ENCODE data around the gene MROH7. TPM values are rescaled to one million over a fixed set of nuclear protein-coding genes. Genes with fewer than 3 reads are reported as not detected.

Gene MROH7
- total and polyA plus RNA-seq, 4 donors = 0.07 to 2.8 (median 0.58) TPM

DNA sequence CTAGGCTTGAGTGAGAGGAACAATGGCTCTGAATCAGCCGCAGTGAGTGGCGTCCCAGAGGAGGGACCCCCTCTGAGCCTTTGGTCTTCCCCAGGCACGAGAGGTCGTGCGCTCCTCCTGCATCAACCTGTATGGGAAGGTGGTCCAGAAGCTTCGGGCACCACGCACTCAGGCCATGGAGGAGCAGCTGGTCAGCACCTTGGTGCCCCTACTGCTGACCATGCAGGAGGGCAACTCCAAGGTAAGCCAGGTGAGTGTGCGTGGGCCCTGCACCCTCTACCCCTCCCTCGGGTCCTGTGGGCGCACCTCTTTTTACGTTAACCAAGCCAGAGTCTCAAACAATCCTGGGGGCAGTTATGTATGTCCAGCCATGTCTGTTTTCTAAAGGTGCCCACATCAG is 60.4 kb downstream of the MROH7 start:
- no peak overlapping the region for H3K4me3 ChIP-seq (ENCODE audit: low read depth in 1 of 3, low read length in 3 of 3)
- H3K4me1 ChIP-seq (ENCODE audit: control insufficient read depth in 4 of 4, insufficient read depth in 4 of 4, low read length in 3 of 4) = no peaks in the 10 kb centered on the region
- 95% methylated on average over 11 of the region's 11 CpGs for WGBS
- H3K9ac ChIP-seq (ENCODE audit: low read depth in 1 of 2, low read length in 2 of 2) = no peak overlapping the region
- no peak for DNase-seq (ENCODE audit: low spot score)
- H3K36me3 ChIP-seq (ENCODE audit: control insufficient read depth in 4 of 4, insufficient read depth in 3 of 4, low read depth in 1 of 4, low read length in 3 of 4) = peaks cover 0 to 27% (median 11%) of the 10 kb centered on the region in 4 donors
- H3K9me3 ChIP-seq (ENCODE audit: control insufficient read depth in 4 of 4, low read length in 3 of 4) = no peaks in the 10 kb centered on the region
- no peak overlapping the region for H3K27ac ChIP-seq (ENCODE audit: low read depth in 1 of 2, low read length in 2 of 2)
- H3K27me3 ChIP-seq (ENCODE audit: control insufficient read depth in 4 of 4, insufficient read depth in 4 of 4, low read length in 3 of 4) = no peaks in the 10 kb centered on the region
- TF ChIP-seq, protein P1, sequence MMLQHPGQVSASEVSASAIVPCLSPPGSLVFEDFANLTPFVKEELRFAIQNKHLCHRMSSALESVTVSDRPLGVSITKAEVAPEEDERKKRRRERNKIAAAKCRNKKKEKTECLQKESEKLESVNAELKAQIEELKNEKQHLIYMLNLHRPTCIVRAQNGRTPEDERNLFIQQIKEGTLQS (IDR thresholded peaks at IDR 0.05) = no peak
- TF ChIP-seq JUND (IDR thresholded peaks at IDR 0.05) (no peak), REST (IDR thresholded peaks at IDR 0.05) (no peak), HNF4A (conservative IDR thresholded peaks at IDR 0.05) (no peak), FOXA1 (IDR thresholded peaks at IDR 0.05) (no peak)
- TF ChIP-seq, protein P2, sequence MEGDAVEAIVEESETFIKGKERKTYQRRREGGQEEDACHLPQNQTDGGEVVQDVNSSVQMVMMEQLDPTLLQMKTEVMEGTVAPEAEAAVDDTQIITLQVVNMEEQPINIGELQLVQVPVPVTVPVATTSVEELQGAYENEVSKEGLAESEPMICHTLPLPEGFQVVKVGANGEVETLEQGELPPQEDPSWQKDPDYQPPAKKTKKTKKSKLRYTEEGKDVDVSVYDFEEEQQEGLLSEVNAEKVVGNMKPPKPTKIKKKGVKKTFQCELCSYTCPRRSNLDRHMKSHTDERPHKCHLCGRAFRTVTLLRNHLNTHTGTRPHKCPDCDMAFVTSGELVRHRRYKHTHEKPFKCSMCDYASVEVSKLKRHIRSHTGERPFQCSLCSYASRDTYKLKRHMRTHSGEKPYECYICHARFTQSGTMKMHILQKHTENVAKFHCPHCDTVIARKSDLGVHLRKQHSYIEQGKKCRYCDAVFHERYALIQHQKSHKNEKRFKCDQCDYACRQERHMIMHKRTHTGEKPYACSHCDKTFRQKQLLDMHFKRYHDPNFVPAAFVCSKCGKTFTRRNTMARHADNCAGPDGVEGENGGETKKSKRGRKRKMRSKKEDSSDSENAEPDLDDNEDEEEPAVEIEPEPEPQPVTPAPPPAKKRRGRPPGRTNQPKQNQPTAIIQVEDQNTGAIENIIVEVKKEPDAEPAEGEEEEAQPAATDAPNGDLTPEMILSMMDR (IDR thresholded peaks at IDR 0.05; ENCODE audit: low read depth, low read length, missing input control) = no peak

GRCh38 chr1:54703471-54703870 is 61.9 kb downstream of the MROH7 start:
- Histone ChIP-seq H3K9ac (ENCODE audit: low read depth in 1 of 2, low read length in 2 of 2) (no peak overlapping the region), H3K4me1 (ENCODE audit: control insufficient read depth in 4 of 4, insufficient read depth in 4 of 4, low read length in 3 of 4) (no peaks in the 10 kb centered on the region), H3K27me3 (ENCODE audit: control insufficient read depth in 4 of 4, insufficient read depth in 4 of 4, low read length in 3 of 4) (no peaks in the 10 kb centered on the region), H3K36me3 (ENCODE audit: control insufficient read depth in 4 of 4, insufficient read depth in 3 of 4, low read depth in 1 of 4, low read length in 3 of 4) (peaks cover 0 to 29% (median 11%) of the 10 kb centered on the region in 4 donors), H3K4me3 (ENCODE audit: low read depth in 1 of 3, low read length in 3 of 3) (no peak overlapping the region), H3K27ac (ENCODE audit: low read depth in 1 of 2, low read length in 2 of 2) (no peak overlapping the region), H3K9me3 (ENCODE audit: control insufficient read depth in 4 of 4, low read length in 3 of 4) (no peaks in the 10 kb centered on the region)
- no peak for TF ChIP-seq FOXA2 (IDR thresholded peaks at IDR 0.05)
- TF ChIP-seq NR2F2 (IDR thresholded peaks at IDR 0.05) = no peak
- TF ChIP-seq RXRA (IDR thresholded peaks at IDR 0.05) = no peak
- TF ChIP-seq REST (IDR thresholded peaks at IDR 0.05) = no peak
- TF ChIP-seq HNF4G (IDR thresholded peaks at IDR 0.05) = no peak
- no peak for TF ChIP-seq JUND (IDR thresholded peaks at IDR 0.05)
- no peak for TF ChIP-seq FOXA1 (IDR thresholded peaks at IDR 0.05)
- no peak for TF ChIP-seq YY1 (IDR thresholded peaks at IDR 0.05)
- TF ChIP-seq, protein P3, sequence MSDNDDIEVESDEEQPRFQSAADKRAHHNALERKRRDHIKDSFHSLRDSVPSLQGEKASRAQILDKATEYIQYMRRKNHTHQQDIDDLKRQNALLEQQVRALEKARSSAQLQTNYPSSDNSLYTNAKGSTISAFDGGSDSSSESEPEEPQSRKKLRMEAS (IDR thresholded peaks at IDR 0.05) = no peak
- no peak for TF ChIP-seq RAD21 (IDR thresholded peaks at IDR 0.05)
- TF ChIP-seq HNF4A (conservative IDR thresholded peaks at IDR 0.05) = no peak
- no peak for TF ChIP-seq EGR1 (IDR thresholded peaks at IDR 0.05; ENCODE audit: low read depth in 2 of 2)
- WGBS = 96% methylated on average over 10 of the region's 10 CpGs
- DNase-seq (ENCODE audit: low spot score) = no peak

Measured in liver (tissue), 9 donors.